GM11168 (cell line): ENCODE measurements around the gene PRKN.
"Not testable (repeated sequence)": the region's sequence is repeated elsewhere in the genome, so short reads cannot be mapped to it uniquely, and the experiment has no call there.

ENCODE experiments used
- in situ Hi-C: fragments of 300-500 bp; cut with MboI; formaldehyde crosslinking; loops from one replicate; pipeline ENCODE4 v1.12.0; 2022; ENCODE audit warnings: low sequenced_read_pairs; ENCODE audit not compliant: unreplicated experiment

The PRKN gene

GRCh38 chr6:162560891-162561290, 166.7 kb downstream of the PRKN start:
- in situ Hi-C loops = no loop called here

GRCh38 chr6:162554531-162554930, 173.0 kb downstream of the PRKN start:
- in situ Hi-C loops = no loop called here

GRCh38 chr6:162546905-162547304, 180.7 kb downstream of the PRKN start:
- in situ Hi-C loops = no loop called here

GRCh38 chr6:162543221-162543620, 184.3 kb downstream of the PRKN start:
- in situ Hi-C loops = no loop called here

- in situ Hi-C loops = no loop called here
Measured at GRCh38 chr6:162541019-162541601, 186.5 kb downstream of the PRKN start.

- in situ Hi-C loops = no loop called here
Measured at GRCh38 chr6:162539321-162539720, 188.2 kb downstream of the PRKN start.

GRCh38 chr6:162538643-162539064, 188.9 kb downstream of the PRKN start:
- in situ Hi-C loops = no loop called here

GRCh38 chr6:162533009-162533400, 194.6 kb downstream of the PRKN start:
- in situ Hi-C loops = no loop called here

- in situ Hi-C loops = no loop called here
Measured at GRCh38 chr6:162532283-162533008, 195.1 kb downstream of the PRKN start.

GRCh38 chr6:162531391-162531790, 196.2 kb downstream of the PRKN start:
- in situ Hi-C loops = not testable (repeated sequence)

- in situ Hi-C loops = no loop called here
Measured at GRCh38 chr6:162528538-162528937, 199.0 kb downstream of the PRKN start.

GRCh38 chr6:162526960-162527359, 200.6 kb downstream of the PRKN start:
- in situ Hi-C loops = no loop called here

GRCh38 chr6:162525181-162525580, 202.4 kb downstream of the PRKN start:
- in situ Hi-C loops = no loop called here

GRCh38 chr6:162512744-162513143, 214.8 kb downstream of the PRKN start:
- in situ Hi-C loops = no loop called here

GRCh38 chr6:162497389-162497788, 230.2 kb downstream of the PRKN start:
- in situ Hi-C loops = no loop called here

- in situ Hi-C loops = no loop called here
Measured at GRCh38 chr6:162493917-162494316, 233.6 kb downstream of the PRKN start.

GRCh38 chr6:162491637-162492036, 235.9 kb downstream of the PRKN start:
- in situ Hi-C loops = no loop called here

GRCh38 chr6:162489101-162489976, 238.2 kb downstream of the PRKN start:
- in situ Hi-C loops = no loop called here

- in situ Hi-C loops = no loop called here
Measured at GRCh38 chr6:162488444-162488843, 239.1 kb downstream of the PRKN start.

GRCh38 chr6:162485464-162485863, 242.1 kb downstream of the PRKN start:
- in situ Hi-C loops = no loop called here

GRCh38 chr6:162481938-162482337, 245.6 kb downstream of the PRKN start:
- in situ Hi-C loops = no loop called here
